HG03095 (cell line): ENCODE measurements around the gene MOSMO.
A peak's percentile ranks its signal among the peaks of the same experiment; 100 is the strongest.
"Not testable (repeated sequence)": the region's sequence is repeated elsewhere in the genome, so short reads cannot be mapped to it uniquely, and the experiment has no call there.

Experiments
- ATAC-seq: cut with Tn5 transposase; IDR thresholded peaks from one replicate; pipeline ENCODE4 v1.9.1; 2021; ENCODE audit warnings: moderate library complexity; ENCODE audit not compliant: unreplicated experiment

MOSMO gene

DNA sequence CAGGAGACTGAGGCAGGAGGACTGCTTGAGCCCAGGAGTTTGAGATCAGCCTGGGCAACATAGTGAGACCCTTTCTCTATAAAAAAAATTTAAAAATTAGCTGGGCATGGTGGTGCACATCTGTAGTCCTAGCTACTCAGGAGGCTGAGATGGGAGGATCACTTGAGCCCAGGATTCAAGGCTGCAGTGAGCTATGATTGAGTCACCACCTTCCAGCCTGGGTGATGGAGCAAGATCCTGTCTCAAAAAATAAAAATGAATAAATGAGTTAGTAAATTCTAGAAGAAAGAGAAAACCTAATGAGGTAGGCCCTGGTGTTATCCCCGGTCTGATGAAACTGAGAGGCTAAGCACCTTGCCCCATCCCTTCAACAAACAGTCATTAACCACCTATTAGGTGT lies 5.9 kb upstream of the MOSMO start:
- not testable (repeated sequence) for ATAC-seq

DNA sequence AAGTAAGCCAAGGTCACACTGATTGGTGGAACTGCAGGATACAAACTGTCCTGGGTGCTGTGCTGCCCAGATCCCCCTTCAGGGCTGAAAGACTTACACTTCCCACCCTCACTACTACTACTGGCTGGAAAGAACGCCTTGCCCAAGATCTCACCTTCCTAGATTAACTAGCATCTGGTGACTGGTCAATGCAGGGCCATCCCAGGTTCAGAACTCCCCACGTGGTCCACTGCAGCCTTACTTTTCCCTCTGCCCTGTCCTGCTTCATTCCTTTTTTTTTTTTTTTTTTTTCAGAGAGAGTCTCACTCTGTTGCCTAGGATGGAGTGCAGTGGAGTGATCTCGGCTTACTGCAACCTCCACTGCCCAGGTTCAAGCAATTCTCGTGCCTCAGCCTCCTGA lies 4.7 kb upstream of the MOSMO start:
- ATAC-seq: no peak

DNA sequence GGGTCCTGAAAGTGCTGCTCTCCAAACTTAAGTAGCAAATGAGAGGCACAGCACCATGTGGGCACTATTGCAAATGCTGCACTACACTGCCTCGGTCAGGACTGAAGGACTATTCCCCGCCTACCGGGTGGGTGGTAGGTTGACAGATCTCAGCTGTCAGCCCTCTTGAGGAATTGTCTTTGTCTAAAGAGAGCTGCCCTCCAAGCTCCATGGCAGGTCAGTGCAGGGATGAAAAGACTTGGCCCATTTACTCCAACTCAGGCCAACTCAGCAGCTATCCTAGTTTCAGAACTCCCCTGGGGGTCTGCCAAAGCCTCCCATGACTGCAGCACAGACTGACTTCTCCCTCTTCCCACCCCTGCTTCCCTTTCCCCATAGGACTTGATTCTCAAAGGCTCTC lies 3.6 kb upstream of the MOSMO start:
- no peak for ATAC-seq

DNA sequence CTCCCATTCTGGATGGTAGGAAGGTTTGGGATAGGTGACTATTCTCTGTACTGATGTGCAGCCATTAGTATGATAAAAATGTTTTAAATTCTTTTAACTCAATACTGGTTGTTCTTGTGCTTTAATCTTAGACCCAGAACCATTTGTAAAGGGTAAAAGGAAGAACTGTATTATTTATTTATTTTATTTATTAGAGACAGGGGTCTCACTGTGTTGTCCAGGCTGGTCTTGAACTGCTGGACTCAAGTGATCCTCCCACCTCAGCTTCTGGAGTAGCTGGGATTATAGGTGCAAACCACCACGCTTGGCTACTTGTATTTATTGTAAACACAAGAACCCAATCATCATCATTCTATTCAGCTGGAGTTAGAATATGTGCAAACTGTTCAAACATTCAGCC lies 2.2 kb upstream of the MOSMO start:
- ATAC-seq: no peak

DNA sequence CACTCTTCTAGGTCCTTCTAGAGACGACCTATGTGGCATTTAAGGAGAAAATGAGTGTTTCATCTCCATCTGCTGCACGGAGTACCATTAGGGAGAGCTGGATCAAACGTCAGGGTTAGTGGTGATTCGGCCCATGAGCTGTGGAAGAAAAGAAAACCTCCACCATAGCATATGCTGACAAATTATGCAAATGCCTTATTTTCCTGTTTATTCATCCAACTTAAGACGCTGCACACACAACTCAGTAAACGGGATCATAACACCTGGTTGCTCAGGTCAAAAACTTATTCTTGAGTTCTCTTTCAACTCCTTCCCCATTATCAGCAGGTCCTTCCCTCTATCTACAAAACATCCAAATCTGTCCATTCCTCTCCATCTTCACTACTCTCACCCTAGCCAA lies 1.3 kb upstream of the MOSMO start:
- ATAC-seq: no peak

DNA sequence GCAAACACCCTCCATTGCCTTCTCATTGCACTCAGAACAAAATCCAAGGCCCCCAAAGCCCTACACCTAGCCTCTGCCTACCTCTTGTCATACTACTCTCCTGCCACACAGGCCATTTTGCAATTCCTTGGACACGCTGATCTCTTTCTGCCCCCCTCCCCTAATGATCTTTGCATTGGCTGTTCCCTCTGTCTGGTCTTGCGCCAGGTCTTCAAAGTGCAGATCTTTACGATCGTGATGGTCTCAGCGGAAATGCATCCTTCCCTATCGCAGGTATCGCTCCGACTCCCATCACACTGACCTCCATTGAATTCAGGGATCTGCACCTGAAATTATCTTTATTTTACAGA lies 777 bp upstream of the MOSMO start:
- no peak for ATAC-seq

DNA sequence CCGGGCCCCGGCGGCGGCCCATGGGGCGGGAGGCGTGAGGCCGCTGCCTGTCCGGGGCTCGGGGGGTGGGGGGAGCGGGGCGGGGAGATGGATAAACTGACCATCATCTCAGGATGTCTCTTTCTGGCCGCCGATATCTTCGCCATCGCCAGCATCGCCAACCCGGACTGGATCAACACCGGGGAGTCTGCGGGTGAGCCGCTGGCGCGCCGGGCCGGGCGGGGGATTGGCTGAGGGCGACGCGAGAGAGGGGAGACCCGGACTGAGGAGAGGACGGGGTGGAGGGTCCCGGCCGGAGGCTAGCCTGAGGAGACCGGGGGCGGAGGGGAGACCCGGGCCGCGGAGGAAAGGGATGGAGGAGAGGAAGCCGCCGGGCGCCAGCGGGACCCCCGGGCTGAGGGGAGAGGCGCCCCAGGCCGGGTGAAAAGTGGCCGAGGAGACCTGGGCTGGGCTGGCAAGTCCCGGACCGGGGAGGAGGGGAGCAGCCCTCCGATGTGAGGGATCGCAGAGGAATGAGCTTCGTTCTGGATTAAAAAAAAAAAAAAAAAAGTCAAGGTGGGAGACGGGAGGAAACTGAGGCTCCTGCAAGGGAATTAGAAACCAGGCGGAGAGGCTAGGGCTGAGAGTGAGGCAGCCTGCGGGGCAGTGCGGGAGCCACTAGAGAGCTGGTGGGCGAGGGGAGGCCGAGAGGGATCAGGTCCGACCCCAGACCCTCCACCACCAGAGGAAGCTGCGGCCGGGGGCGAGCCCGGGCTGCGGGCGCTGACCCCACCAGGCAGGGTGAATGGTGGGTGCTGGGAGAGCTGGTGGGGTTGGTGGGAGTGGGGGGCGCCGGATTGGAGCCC lies 526 bp downstream of the MOSMO start:
- no peak for ATAC-seq

DNA sequence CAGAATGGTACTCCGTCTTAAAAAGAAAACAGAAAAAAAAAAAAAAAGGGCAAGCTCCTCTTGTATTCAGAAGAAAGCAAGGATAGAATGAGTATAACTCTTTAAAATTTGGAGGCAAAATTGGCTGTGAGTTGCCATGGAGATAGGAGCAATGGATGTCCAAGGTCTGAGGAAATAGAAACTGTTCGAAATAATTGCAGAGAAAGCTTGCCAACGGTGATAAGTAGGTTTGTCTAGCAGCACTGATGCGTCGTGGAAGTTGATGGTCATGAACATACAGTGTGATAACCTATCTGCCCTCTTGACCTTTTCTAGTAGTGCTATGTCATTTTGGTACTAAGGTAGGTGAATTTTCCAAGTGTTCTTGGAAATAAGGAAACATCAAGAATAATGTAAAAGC lies 3.0 kb downstream of the MOSMO start:
- ATAC-seq: no peak

DNA sequence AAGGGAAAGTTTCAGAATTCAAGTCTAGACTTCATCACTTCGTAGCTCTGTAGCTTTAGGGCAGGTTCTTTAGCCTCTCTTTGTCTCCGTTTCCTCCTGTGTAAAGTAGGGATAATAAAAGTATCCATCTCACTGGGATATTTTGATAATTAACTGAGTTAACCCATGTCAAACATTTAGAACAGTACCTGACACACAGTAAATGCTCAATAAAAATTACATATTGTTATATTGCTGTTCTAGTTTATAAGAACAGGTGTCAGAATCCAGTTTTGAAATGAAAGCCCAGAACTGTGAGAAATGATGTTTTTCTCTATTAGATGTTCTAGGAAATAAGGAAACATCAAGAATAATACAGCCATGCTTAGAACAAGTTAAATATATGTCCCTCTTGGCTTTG lies 4.3 kb downstream of the MOSMO start:
- ATAC-seq: no peak

DNA sequence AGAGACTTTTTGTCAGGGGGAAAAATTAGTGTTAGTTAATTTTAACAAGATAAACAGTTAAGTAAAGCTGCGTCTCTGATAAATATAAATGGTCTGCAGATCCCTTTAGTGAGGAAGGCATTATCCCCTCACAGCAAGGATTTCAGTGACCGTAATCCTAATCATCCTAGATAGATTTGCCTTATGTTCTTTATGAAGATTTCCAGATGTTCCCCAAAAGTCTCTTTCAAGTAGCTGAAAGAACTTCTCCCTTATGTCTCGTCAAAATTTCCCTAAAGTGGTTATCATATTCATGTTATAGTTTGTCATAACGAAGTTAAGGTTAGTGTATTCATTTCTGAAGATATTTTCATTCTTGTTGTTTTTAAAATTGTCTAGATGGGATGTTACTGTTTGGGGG lies 5.6 kb downstream of the MOSMO start:
- no peak for ATAC-seq

DNA sequence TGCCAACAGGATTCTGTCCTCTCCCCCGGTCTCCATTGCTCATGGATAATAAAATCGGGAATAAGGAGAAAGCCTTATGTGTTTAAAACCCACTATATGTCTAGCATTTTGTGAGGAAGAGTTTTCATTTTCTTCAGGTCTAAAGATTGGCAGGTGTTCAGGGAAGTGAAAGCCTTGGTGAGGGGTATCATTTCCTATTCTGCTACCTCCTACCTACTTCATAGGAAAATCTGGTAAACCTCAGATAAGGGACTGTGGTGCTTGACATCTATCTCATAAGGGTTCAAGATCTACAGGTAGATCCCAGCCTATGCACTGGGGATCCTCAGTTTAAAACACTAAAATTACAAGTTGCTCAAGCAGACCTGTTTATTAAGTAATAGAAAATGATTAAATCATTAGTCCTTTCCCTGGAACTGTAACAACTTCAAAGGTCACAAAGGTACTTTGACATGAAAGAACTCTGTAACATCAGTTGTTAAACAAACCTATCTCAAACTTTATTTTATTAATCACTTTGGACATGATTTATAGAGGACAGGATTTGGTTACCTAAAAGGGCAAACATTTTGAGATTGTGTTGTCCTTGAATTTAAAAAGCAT lies 6.5 kb downstream of the MOSMO start:
- ATAC-seq: peak; percentile 63

DNA sequence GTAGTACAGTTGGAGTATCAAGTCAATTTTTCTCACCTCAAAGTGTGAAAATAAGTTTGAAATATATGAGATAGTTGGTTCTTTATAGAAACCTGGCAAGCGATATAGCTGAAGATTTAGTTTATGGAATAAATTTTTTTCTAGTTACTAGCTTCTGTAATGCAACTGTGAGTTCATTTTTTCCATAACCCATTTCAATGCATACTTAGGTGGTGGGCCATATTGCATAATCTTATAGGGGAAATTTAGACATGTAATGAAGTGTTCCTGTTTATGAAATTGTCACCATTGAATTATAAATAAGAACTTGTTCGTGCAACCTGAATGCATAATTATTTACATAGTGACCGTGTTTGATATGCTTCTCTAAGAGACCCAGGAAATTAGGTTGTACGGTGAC lies 9.0 kb downstream of the MOSMO start:
- no peak for ATAC-seq

DNA sequence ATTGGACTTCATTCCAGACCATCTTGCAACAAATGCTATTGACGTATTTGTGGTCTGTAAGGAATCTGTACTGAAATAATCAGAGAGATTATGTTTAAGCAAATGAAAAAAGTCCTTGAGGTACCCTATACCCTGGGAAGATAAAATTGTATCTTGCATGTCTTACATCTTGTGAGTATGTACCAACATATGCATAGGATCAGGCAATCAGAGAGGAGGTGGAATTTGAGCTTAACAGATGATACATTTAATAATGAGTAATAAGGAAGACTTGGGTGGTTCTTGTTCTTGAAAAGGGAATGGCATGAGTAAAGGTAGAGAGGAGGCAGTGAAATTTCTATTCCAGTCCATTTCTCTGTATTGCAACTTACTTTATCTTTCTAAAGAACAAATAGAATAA lies 10.6 kb downstream of the MOSMO start:
- ATAC-seq: no peak

DNA sequence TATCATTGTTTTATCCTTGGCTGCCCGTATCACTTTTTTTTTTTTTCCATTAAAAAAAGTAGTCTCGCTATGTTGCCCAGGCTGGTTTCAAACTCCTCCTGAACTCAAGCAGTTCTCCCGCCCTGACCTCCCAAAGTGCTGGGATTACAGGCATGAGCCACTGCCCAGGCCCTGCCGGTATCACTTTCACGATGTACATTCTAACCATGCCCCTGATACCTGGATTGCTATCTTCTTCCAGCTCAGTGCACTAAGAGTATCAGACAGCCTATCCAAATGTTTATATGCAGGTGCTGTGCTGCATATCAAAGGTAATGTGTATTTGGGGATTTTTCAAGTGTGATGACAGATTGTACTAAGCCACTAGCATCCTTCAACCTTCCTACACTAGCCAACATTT lies 14.2 kb downstream of the MOSMO start:
- no peak for ATAC-seq

DNA sequence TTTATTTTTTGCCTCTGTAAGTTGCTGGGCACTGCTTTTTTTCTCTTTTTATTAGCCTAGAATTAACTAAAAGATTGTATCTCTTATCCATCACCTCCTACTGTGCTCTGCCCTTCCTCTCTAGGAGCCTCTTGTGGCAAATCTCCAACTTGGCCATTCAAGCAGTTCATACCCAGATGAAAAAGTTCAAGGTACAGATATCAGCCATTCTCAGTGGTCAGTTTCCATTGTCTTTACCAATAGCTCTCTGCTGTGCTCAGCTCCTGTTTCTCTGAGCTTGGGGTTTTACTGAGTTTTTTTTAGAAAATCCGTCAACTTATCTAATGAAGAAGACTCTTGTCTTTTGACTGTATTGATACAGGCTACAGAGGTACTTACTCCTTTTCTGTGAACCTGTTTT lies 15.6 kb downstream of the MOSMO start:
- ATAC-seq: no peak

DNA sequence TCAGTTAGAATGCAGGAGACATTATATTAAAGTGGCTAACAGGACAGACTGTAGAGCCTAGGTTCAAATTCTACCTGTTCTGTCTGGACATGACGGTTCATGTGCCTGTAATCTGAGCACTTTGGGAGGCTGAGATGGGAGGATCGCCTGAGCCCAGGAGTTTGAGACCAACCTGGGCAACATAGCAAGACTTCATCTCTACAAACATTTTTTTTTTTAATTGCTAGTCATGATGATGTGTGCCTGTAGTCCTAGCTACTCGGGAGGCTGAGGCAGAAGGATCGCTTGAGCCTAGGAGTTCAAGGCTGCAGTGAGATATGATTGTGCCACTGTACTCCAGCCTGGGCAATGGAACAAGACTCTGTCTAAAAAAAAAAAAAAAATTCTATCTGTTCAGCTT lies 16.9 kb downstream of the MOSMO start:
- ATAC-seq: not testable (repeated sequence)

DNA sequence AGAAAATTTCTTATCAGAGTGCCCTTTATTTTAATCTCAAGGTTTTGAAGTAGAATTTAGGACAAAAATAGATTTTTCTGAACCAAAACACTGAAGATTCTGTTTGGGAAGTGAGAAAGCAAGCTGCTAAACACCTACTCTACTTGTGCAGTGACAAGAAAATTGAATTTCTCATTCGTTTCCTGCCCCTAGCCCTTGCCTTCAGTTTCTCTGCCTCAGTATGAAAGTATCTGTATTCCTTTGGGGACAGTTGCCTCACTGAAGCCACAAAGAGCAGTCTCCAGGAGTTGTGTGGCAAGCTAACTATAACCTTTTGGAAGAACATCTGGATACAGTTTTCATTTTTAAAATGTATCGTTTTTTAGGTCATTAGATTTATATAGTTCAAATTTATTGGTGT lies 19.7 kb downstream of the MOSMO start:
- no peak for ATAC-seq

DNA sequence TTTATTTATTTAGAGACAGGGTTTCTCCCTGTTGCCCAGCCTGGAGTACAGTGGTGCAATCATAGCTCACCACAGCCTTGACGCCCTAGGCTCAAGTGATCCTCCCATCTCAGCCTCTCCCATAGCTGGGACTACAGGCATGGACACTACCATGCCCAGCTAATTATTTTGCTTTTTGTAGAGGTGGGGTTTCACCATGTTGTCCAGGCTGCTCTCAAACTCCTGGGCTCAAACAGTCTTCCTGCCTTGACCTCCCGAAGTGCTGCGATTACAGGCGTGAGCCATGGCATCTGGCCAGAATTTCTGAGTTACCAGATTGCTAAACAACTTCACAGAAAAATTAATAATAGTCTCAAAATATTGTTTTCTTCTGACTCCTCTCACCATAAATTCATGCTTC lies 21.7 kb downstream of the MOSMO start:
- no peak for ATAC-seq

DNA sequence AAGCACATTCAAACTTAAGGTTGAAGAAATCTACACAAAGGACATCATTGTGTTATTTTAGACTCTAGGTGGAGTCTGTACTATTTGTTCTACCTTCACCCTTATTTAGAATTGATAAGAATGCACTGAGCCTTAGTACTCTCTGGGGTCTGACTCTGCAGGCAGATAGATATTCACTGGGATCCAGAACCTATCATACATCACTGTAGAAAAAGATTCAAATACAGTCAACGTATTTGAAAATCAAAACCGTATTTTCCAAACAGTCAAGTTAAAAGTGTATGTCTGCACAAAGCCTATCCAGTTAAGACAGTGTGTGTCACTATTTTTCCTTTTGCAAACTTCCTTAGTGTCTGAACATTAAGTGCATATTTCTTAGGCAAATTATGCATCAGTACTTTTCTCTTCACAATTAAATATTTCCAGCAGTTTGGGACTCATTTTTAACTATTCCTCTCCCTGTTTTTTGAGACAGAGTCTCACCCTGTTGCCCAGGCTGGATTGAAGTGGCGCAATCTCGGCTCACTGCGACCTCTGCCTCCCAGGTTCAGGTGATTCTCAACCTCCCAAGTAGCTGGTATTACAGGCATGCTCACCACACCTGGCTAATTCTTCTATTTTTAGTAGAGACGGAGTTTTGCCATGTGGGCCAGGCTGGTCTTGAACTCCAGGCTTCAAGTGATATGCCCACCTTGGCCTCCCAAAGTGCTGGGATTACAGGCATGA lies 22.3 kb downstream of the MOSMO start:
- no peak for ATAC-seq

DNA sequence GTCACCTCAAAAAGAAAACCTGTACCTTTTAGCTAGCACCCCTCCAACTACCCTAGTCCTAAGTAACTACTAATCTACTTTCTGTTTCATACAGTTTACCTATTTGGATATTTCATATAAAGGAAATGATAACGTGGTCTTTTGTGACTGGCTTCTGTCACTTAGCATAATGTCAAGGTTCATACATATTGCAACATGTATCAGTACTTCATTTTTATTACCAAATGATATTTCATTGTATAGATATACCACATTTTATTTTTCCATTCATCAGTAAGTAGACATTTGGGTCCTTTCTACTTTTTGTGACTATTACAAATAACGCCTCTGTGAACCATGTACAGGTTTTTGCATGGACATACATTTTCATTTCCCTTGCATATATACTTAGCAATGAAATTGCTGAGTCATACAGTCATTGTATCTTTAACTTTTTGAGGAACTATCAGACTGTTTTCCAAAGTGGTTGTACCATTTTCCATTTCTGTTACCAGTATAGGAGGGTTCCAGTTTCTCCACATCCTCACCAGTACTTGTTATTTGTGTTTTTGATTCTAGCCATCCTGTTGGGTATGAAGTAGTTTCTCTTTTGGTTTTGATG lies 23.7 kb downstream of the MOSMO start:
- ATAC-seq: no peak

DNA sequence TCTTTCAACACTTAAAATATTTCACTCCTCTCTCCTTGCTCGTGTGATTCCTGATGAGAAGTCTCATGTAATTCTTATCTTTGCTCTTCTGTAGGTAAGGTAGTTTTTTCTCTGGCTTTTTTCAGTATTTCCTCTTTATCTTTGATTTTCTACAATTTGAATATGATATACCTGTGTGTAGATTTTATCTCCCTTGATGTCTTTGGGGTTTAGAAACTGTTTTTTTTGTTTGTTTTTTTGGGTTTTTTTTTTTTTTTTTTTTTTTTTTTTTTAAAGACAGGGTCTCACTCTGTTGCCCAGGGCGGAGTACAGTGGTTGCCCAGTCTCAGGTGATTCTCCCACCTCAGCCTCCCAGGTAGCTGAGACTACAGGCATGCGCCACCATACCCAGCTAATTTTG lies 26.6 kb downstream of the MOSMO start:
- no peak for ATAC-seq

DNA sequence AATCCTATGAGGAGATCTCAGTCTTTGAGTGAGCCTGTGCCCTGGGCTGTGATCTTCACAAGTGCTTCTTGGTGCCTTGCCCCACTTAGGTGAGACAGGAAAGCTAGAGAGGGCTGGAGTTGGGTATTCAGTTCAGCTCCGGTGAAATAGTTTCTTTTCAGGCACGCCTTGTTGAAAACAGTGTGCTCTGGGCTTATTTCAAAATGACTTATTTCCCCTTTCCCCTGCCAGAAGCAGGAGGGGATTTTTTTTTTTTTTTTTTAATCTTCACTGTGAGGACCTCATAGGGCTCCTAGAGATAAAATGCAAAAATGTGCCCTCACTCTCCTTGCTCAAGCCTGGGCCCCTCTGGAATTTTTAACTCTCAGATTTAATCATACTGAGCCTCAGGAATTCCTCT lies 27.2 kb downstream of the MOSMO start:
- no peak for ATAC-seq
